PFSK-1 (cell line): Measurements from ENCODE around the gene CBLN3.

ENCODE experiments used
- FOXP2 ChIP-seq: optimal IDR thresholded peaks from 2 replicates; pipeline ENCODE3; 2011; ENCODE audit warnings: borderline replicate concordance, control low read depth, inconsistent platforms; ENCODE audit not compliant: insufficient read depth; ENCODE audit errors: extremely low read length, extremely low read depth
- POLR2AphosphoS5 ChIP-seq: IDR thresholded peaks from 2 replicates; pipeline ENCODE4 v1.6.1; 2012; ENCODE audit warnings: low read depth, mild to moderate bottlenecking, control low read depth, low read length, moderate library complexity
- SIN3A ChIP-seq: IDR thresholded peaks from 2 replicates; pipeline ENCODE4 v1.6.1; 2012; ENCODE audit warnings: mild to moderate bottlenecking, low read length, moderate library complexity, borderline replicate concordance; ENCODE audit not compliant: insufficient read depth
- TAF1 ChIP-seq: IDR thresholded peaks from 2 replicates; pipeline ENCODE4 v1.6.1; 2012; ENCODE audit warnings: low read length, control low read depth, borderline replicate concordance; ENCODE audit not compliant: insufficient read depth
- TF ChIP-seq, protein P1 (sequence below), 2 experiments: IDR thresholded peaks; 2 replicates each; pipeline versions ENCODE4 v1.6.1 to v1.8.0; 2011 to 2012; ENCODE audit warnings: low read depth in 2 of 2, low read length in 2 of 2, control low read depth in 1 of 2, inconsistent platforms in 1 of 2, mild to moderate bottlenecking in 1 of 2, moderate library complexity in 1 of 2; ENCODE audit not compliant: insufficient read depth in 1 of 2

The CBLN3 gene

DNA sequence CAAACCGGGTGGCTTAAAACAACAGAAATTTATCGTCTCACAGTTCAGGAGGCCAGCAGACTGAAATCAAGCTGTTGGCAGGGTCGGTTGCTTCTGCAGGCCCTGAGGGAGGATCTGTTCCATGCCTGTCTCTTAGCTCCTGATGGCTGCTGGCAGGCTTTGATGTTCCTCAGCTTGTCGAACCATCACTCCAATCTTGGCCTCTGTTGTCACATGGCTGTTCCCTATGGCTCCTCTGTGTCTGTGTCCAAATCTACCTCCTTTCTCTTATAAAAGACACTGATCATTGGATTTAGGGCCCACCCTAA lies 47.5 kb downstream of the CBLN3 start:
- no peak for TF ChIP-seq FOXP2
- no peak for TF ChIP-seq POLR2AphosphoS5
- TF ChIP-seq, protein P1, sequence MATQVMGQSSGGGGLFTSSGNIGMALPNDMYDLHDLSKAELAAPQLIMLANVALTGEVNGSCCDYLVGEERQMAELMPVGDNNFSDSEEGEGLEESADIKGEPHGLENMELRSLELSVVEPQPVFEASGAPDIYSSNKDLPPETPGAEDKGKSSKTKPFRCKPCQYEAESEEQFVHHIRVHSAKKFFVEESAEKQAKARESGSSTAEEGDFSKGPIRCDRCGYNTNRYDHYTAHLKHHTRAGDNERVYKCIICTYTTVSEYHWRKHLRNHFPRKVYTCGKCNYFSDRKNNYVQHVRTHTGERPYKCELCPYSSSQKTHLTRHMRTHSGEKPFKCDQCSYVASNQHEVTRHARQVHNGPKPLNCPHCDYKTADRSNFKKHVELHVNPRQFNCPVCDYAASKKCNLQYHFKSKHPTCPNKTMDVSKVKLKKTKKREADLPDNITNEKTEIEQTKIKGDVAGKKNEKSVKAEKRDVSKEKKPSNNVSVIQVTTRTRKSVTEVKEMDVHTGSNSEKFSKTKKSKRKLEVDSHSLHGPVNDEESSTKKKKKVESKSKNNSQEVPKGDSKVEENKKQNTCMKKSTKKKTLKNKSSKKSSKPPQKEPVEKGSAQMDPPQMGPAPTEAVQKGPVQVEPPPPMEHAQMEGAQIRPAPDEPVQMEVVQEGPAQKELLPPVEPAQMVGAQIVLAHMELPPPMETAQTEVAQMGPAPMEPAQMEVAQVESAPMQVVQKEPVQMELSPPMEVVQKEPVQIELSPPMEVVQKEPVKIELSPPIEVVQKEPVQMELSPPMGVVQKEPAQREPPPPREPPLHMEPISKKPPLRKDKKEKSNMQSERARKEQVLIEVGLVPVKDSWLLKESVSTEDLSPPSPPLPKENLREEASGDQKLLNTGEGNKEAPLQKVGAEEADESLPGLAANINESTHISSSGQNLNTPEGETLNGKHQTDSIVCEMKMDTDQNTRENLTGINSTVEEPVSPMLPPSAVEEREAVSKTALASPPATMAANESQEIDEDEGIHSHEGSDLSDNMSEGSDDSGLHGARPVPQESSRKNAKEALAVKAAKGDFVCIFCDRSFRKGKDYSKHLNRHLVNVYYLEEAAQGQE (IDR thresholded peaks at IDR 0.05; ENCODE audit: insufficient read depth in 1 of 2, low read depth in 2 of 2, low read length in 2 of 2): no peak
- no peak for TF ChIP-seq TAF1
- TF ChIP-seq SIN3A: no peak

DNA sequence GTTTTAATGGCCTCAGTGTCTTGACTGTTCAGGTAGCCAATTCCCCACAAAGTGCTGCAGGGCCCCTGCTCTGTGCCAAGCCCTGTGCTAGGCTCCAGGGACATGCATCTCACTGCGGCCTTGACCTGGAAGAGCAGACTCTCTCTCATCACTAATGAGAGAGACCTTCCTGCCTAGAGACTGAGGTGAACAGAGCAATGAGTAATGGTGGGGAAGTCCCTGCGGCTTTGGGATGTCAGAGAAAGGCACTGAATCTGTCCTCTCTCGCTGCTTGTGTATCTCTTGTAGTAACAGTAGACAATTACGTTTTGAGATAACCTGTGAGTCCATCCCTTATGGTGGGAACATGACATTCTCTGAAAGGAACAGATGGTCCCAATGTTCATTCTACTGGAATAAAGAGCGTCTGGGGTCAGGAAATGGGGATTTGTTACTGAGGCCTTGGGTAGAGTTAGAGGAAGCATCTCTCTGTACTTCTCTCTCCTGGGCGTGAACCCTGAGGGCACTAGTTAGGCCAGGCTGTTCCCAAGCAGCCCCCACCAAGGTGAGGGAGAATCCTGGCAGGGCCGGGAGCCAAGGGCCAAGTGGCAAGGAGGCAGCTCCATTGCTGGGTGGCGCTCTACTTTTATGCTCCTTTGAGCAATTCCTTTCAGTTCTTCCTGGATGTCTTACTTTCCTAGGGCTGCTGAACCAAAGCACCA lies 48.0 kb downstream of the CBLN3 start:
- no peak for TF ChIP-seq SIN3A
- TF ChIP-seq POLR2AphosphoS5: no peak
- TF ChIP-seq FOXP2: no peak
- TF ChIP-seq, protein P1 (IDR thresholded peaks at IDR 0.05; ENCODE audit: insufficient read depth in 1 of 2, low read depth in 2 of 2, low read length in 2 of 2): no peak
- no peak for TF ChIP-seq TAF1

DNA sequence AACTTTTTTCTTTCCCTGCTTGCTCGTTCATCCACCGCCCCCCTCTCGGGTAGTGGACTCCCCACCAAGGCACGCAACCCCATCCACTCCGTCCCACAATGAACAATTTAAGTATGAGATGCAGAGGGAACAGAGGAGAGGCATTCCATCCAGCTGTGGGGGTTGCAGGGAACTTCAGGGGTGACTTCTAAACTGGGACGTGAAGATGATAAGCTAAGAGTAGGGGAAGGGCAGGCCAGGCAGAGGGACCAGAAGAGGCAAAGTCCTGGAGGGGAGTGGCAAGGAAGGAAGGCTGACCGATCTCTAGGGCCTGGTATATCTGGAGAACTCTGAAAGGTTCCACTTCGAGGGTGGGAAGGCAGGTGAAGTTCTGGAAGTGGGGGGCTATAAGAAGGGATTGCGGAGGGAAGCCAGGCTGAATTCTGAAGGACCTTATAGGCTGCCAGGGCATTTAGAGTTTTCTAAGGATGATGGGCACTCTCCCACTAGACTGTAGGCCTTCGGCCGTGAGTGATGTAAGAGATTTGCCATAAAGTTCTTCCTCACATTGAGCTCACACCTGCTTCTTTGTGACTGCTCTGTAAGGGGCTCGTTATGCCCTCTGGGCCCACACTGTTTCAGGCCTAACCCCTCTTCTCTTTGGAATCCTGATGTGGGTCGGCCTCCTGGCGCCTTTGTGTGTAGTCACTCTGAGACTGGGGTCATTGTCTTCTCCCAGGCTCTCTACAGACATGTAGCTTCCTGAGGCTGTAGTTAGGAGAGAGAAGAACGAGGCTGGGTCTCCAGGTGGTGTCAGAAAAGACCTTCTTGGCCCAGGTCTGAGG lies 49.3 kb downstream of the CBLN3 start:
- TF ChIP-seq TAF1 (no peak), SIN3A (no peak), FOXP2 (no peak), POLR2AphosphoS5 (no peak)
- TF ChIP-seq, protein P1 (IDR thresholded peaks at IDR 0.05; ENCODE audit: insufficient read depth in 1 of 2, low read depth in 2 of 2, low read length in 2 of 2): no peak

DNA sequence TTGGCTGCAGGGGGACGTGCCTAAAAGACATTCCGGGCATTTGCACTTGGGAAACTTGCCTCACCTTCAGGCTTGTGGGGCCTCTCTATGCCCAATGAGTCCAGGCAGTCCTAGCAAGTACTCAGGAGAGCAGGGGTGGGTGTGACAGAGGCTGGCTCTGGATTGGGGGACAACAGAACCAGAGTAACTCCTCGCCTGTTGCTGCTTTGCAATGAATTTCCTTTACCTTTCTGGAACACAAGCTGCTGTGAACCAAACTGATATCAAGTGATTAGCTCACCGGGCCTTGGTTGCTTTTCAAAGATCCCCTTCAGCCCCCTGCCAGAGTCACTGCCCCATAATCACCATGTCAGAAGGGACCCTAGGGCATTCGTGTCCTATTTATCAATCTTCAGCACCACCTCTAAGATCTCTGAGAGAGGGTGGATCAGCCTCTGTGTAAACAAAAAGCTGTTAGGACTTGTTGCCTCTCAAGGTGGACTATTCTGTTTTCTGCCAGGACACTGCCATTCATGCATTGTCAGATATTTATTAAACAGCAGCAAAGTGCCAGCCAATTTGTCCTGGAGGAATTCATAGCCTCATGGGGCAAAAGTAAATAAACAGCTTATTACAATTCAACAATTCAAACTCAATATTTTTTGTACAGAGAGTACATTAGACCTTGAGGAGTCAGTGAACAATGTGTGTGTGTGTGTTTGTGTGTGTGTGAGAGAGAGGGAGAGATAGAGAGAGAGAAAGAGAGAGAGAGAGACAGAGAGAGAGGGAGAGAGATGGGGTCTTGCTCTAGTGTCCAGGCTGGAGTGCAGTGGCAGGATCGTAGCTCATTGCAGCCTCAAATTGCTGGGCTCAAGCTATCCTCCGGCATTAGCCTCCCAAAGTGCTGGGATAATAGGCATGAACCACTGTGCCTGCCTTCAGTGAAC lies 50.2 kb downstream of the CBLN3 start:
- TF ChIP-seq FOXP2 (no peak), SIN3A (no peak), POLR2AphosphoS5 (no peak), TAF1 (no peak)
- TF ChIP-seq, protein P1 (IDR thresholded peaks at IDR 0.05; ENCODE audit: insufficient read depth in 1 of 2, low read depth in 2 of 2, low read length in 2 of 2): no peak
